ENCODE measurements around the gene HLA-DMA. TPM values are rescaled to one million over a fixed set of nuclear protein-coding genes. Genes with fewer than 3 reads are reported as not detected.

HLA-DMA gene
- total RNA-seq, 1 donor from 2014 or later = 283 TPM

GRCh38 chr6:32967151-32968091, 14.5 kb upstream of the HLA-DMA start:
- Histone ChIP-seq H3K27me3 (ENCODE audit: low read depth) (no peaks in the 10 kb centered on the region), H3K9me3 (no peaks in the 10 kb centered on the region), H3K4me3 (peak overlapping the region; percentile 96), H3K27ac (peak overlapping the region; percentile 98), H3K36me3 (no peaks in the 10 kb centered on the region), H3K4me1 (peaks cover 16% of the 10 kb centered on the region)
- peak; percentile 40 for TF ChIP-seq CTCF (IDR thresholded peaks at IDR 0.05)
- ATAC-seq (no peak), DNase-seq (no peak)
- intact Hi-C loops (cut with DNase I) = no loop called here

GRCh38 chr6:32964776-32965175, 11.9 kb upstream of the HLA-DMA start:
- ATAC-seq = no peak
- no peak for DNase-seq
- TF ChIP-seq CTCF (IDR thresholded peaks at IDR 0.05) = no peak
- Histone ChIP-seq H3K4me3 (no peak overlapping the region), H3K4me1 (peaks cover 16% of the 10 kb centered on the region), H3K27ac (no peak overlapping the region), H3K9me3 (no peaks in the 10 kb centered on the region), H3K36me3 (no peaks in the 10 kb centered on the region), H3K27me3 (ENCODE audit: low read depth) (no peaks in the 10 kb centered on the region)
- intact Hi-C loops (cut with DNase I) = no loop called here

GRCh38 chr6:32963866-32964265, 11.0 kb upstream of the HLA-DMA start:
- no peak overlapping the region for H3K27ac ChIP-seq
- TF ChIP-seq CTCF (IDR thresholded peaks at IDR 0.05) = no peak

GRCh38 chr6:32962213-32962826, 9.4 kb upstream of the HLA-DMA start:
- no peak for DNase-seq
- Histone ChIP-seq H3K9me3 (no peaks in the 10 kb centered on the region), H3K27ac (no peak overlapping the region), H3K36me3 (no peaks in the 10 kb centered on the region), H3K27me3 (ENCODE audit: low read depth) (no peaks in the 10 kb centered on the region), H3K4me3 (no peak overlapping the region), H3K4me1 (peaks cover 13% of the 10 kb centered on the region)
- no peak for ATAC-seq
- no peak for TF ChIP-seq CTCF (IDR thresholded peaks at IDR 0.05)
- intact Hi-C loops (cut with DNase I) = no loop called here

More at GRCh38 chr6:32963866-32964265, 11.0 kb upstream of the HLA-DMA start:
- H3K9me3 ChIP-seq = no peaks in the 10 kb centered on the region
- H3K36me3 ChIP-seq = no peaks in the 10 kb centered on the region
- no peaks in the 10 kb centered on the region for H3K27me3 ChIP-seq (ENCODE audit: low read depth)
- no peak overlapping the region for H3K4me3 ChIP-seq
- intact Hi-C loops (cut with DNase I) = no loop called here
- no peak for DNase-seq
- H3K4me1 ChIP-seq = peaks cover 16% of the 10 kb centered on the region
- no peak for ATAC-seq

GRCh38 chr6:32960563-32960962, 7.7 kb upstream of the HLA-DMA start:
- ATAC-seq = no peak
- intact Hi-C loops (cut with DNase I) = no loop called here
- H3K27me3 ChIP-seq (ENCODE audit: low read depth) = no peaks in the 10 kb centered on the region

More at GRCh38 chr6:32960563-32960962, 7.7 kb upstream of the HLA-DMA start:
- Histone ChIP-seq H3K4me1 (no peaks in the 10 kb centered on the region), H3K36me3 (no peaks in the 10 kb centered on the region), H3K9me3 (no peaks in the 10 kb centered on the region), H3K4me3 (no peak overlapping the region), H3K27ac (no peak overlapping the region)
- DNase-seq = no peak
- TF ChIP-seq CTCF (IDR thresholded peaks at IDR 0.05) = no peak

Measured in lower lobe of right lung (tissue), 2 donors.